Effector memory CD8-positive, alpha-beta T cell (primary cell): ENCODE measurements around the gene DUSP19.

Source experiments
- ATAC-seq: fragments of 150-1000 bp; cut with Tn5 transposase; replicated peaks from 2 replicates; pipeline ENCODE4 v1.10.0; 2021; ENCODE audit warnings: mild to moderate bottlenecking, moderate library complexity
- DNase-seq, 3 experiments: peaks; one replicate each; pipeline ENCODE4 v3.0.0; 2021
- H3K27ac Mint-ChIP-seq, 2 donors: one replicate each; pipeline ENCODE4 v1.8.0; 2022; ENCODE audit warnings: mild to moderate bottlenecking in 2 of 2, mixed read lengths in 2 of 2, moderate library complexity in 2 of 2
- H3K27me3 Mint-ChIP-seq, 2 donors: one replicate each; pipeline ENCODE4 v1.8.0; 2022; ENCODE audit warnings: mixed read lengths in 2 of 2
- H3K36me3 Mint-ChIP-seq: one replicate; pipeline ENCODE4 v1.8.0; 2022; ENCODE audit warnings: mild to moderate bottlenecking, moderate library complexity, mixed read lengths; ENCODE audit not compliant: insufficient read depth
- H3K4me1 Mint-ChIP-seq, 2 donors: one replicate each; pipeline ENCODE4 v1.8.0; 2022; ENCODE audit warnings: low read depth in 2 of 2, mixed read lengths in 2 of 2
- H3K4me3 Mint-ChIP-seq, 2 donors: one replicate each; pipeline ENCODE4 v1.8.0; 2022; ENCODE audit warnings: mild to moderate bottlenecking in 2 of 2, mixed read lengths in 2 of 2, moderate library complexity in 2 of 2
- H3K9me3 Mint-ChIP-seq, 2 donors: one replicate each; pipeline ENCODE4 v1.8.0; 2022; ENCODE audit warnings: mixed read lengths in 2 of 2

The DUSP19 gene

DNA sequence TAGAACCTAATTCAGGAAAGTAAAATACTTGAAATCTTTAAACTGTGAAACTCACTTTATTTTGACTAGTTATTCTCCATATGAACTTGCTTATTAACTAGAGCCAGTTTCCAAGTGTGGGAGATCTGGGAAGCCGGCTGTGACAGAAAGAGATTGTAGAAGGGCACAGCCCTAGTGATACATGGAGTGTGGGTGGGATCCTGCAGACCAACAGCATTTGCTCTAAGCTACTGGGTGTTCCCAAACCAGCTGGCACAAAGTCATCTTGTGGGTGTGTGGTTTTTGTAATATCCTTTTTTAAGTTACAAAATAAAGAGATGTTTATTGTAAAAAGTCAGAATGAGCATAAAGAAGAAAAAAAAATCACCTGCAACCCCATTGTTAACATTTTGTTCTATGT is 3.4 kb downstream of the DUSP19 start:
- Mint-ChIP-seq H3K27me3 (no peaks in the 10 kb centered on the region), H3K36me3 (peaks cover 3% of the 10 kb centered on the region), H3K4me3 (no peak overlapping the region), H3K4me1 (peaks cover 5 to 13% of the 10 kb centered on the region in 2 donors), H3K27ac (no peak overlapping the region), H3K9me3 (no peaks in the 10 kb centered on the region)
- DNase-seq (no peak), ATAC-seq (no peak)

DNA sequence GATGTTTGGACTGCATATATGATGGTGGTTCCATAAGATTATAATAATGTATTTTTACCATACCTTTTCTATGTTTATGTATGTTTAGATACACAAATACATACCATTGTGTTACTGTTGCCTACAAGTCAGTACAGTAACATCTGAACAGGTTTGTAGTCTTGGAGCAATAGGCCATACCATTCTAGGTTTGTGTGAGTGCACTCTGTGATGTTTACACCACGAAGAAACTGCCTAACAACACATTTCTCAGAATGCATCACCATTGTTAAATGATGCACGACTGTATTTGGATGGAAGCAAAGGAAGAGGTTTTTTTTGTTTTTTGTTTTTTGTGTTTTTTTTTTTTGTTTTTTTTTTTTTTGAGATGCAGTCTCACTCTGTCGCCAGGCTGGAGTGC is 9.5 kb downstream of the DUSP19 start:
- Mint-ChIP-seq H3K27me3 (no peaks in the 10 kb centered on the region), H3K4me1 (no peaks in the 10 kb centered on the region), H3K4me3 (no peak overlapping the region), H3K36me3 (no peaks in the 10 kb centered on the region), H3K9me3 (no peaks in the 10 kb centered on the region), H3K27ac (no peak overlapping the region)
- no peak for DNase-seq
- ATAC-seq: no peak

DNA sequence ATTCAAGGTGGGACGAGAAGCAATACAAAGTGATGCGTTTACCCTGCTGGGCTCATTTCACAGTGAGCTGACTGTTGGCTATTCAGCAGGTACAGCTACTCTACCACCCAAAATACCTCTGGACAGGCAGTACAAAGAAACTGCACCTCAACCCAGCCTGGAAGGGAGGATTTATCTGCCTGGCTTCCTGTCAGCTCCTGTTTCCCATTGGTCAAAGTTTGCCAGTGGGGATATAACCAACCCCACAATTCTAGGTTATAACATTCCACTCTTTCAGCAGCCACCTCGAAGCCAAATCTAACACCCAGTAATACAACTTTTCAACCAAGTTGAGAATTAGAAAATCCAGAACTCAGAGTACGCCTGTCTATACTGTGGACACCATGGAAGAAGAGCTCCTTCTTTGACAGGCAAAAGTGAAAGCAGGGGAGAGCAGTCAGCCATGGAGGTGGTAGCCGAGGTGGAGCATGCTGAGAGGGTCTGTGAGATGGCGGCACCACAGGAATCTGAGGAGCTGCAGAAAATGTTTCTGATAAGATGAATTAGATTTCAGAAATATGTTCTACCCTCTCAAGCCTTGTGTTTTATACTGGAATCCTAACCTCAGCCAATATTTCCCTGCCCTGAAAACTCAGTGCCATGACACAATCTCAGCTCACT is 10.8 kb downstream of the DUSP19 start:
- Mint-ChIP-seq H3K27ac (no peak overlapping the region), H3K4me3 (no peak overlapping the region), H3K4me1 (no peaks in the 10 kb centered on the region), H3K27me3 (no peaks in the 10 kb centered on the region), H3K36me3 (no peaks in the 10 kb centered on the region), H3K9me3 (no peaks in the 10 kb centered on the region)
- no peak for ATAC-seq
- DNase-seq: no peak

DNA sequence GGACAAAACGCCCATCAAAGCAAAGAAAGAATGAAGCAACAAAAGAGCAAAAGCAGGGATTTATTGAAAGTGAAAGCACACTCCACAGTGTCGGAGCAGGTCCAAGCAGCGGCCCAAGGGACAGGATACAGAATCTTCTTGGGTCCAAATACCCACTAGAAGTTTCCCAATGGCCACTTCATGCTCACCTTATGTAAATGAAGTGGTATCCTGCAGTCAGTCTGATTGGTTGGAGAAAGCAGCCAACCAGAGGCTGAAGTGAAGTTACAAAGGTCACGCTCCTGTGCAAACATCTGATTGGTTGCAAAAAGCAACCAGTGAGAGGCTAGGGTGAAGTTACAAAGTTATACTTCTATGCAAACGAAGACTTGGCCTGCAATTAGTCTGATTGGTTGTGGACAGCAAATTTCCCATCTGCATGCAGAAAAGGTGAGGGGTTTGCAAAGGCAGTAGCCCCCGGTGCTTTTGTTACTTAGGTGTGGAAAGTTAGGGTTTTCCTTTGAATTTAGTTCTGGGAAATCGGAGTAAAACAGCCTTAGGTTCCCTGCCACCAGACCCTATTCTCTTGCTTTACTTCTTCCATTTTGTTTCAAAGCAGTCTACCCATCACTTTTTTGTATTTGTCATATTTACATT is 12.9 kb downstream of the DUSP19 start:
- Mint-ChIP-seq H3K9me3 (no peaks in the 10 kb centered on the region), H3K27ac (no peak overlapping the region), H3K4me1 (no peaks in the 10 kb centered on the region), H3K36me3 (no peaks in the 10 kb centered on the region), H3K27me3 (no peaks in the 10 kb centered on the region), H3K4me3 (no peak overlapping the region)
- ATAC-seq (no peak), DNase-seq (no peak)

DNA sequence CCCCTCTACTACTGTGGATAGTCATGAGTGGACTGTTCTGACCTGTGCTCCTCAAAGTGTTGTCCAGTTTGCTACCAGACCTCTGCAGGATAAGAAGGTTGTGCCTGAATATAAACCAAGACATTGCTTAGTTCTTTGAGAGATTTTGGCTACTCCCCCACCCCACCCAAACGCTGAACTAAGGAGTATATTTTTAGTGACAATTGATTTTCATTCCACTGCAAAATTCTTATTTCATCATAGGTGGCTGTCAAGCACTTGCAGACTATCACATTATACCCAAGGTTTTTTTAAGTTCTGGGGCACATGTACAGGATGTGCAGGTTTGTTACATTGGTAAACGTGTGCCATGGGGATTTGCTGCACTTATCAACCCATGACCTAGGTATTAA is 13.4 kb downstream of the DUSP19 start:
- Mint-ChIP-seq H3K4me3 (no peak overlapping the region), H3K9me3 (no peaks in the 10 kb centered on the region), H3K27me3 (no peaks in the 10 kb centered on the region), H3K4me1 (no peaks in the 10 kb centered on the region), H3K36me3 (no peaks in the 10 kb centered on the region), H3K27ac (no peak overlapping the region)
- no peak for ATAC-seq
- DNase-seq: no peak

DNA sequence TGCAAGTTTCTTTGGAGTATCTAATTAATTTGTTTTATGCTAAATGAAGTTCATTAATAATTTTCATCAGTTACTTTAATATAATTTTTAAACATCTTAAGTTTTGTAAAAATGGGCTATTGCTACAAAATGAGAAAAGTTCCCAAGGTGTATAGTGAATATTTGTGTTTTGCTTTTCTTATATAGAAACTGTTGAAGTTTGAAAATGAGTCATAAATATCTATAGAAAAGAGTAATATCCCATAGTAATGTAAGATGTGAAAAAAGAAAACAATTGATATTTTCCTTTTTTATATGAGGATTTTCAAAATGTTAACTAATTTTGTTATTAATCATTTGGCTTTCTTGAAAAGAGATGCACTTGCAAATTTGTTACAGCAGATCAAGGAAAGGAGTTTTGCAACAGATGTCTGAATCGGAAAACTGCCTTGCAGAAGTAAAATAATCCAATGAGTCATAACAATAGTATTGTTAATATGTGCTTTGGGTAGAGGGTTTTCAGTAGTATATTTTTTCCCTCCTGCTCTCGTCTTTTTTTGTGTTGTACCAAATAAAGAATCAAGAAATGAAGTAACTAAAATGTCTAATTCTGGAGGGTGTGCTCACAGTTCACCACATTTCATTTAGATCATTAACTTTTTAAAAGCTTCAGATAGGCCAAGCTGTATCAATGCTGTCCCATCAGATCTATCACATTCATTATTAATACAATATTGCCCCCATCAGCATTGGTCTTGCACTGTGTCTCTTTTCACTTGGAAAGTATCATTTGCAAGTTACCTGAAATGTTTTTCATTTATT is 15.5 kb downstream of the DUSP19 start:
- DNase-seq (no peak), ATAC-seq (no peak)
- Mint-ChIP-seq H3K27ac (no peak overlapping the region), H3K9me3 (no peaks in the 10 kb centered on the region), H3K36me3 (no peaks in the 10 kb centered on the region), H3K27me3 (no peaks in the 10 kb centered on the region), H3K4me3 (no peak overlapping the region), H3K4me1 (no peaks in the 10 kb centered on the region)

DNA sequence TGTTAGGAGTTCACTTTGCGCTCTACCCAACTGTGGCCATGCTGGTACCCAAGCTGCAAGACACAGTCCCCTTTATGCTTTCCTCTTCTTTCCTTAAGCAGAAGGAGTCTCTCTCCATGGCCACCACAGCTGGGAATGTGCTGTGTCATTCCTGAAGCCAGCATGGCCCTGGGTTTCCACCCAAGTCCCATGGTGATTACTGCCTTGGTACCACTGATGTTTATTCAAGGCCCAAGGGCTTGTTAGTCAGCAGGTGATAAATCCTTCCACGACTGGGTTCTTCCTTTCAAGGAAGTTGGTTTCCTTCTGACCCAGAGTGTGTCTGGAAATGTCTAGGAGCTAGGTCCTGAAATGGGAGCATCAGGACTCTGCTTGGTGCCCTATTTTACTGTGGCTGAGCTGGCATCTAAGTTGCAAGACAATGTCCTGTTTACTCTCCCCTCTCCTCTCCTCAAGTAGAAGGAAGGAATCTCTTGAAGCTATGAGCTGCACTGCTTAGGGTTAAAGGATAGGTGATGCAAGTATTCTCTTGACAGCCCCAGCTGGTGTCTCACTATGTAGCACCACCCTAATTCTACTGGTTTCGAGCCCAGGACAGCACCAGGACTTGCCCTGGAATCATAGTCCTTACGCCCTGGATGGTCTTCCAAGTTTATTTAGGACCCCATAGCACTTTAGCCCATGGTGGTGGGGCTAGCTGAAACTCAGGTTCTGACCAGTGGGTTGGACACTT is 27.0 kb downstream of the DUSP19 start:
- H3K27me3 Mint-ChIP-seq: peaks cover 18 to 31% of the 10 kb centered on the region in 2 donors
- H3K9me3 Mint-ChIP-seq: no peaks in the 10 kb centered on the region
- no peaks in the 10 kb centered on the region for H3K4me1 Mint-ChIP-seq
- no peaks in the 10 kb centered on the region for H3K36me3 Mint-ChIP-seq
- no peak for ATAC-seq
- no peak for DNase-seq
- H3K27ac Mint-ChIP-seq: no peak overlapping the region
- no peak overlapping the region for H3K4me3 Mint-ChIP-seq

DNA sequence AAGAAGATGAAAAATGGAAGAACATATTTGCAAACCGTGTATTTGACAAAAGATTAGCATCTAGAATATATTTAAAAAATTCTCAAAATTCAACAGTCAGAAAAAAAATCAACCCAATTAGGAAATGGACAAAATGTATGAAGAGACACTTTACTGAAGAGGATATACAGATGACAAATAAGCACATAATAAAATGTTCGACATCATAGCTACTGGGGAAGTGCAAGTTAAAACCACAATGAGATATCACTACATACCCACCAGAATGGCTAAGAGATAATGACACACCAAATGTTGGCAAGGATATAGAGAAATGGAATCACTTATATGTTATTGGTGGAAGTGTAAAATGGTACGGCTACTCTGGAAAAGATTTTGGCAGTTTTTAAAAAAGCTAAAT is 34.0 kb downstream of the DUSP19 start:
- Mint-ChIP-seq H3K9me3 (no peaks in the 10 kb centered on the region), H3K4me3 (no peak overlapping the region), H3K27me3 (peaks cover 20 to 21% of the 10 kb centered on the region in 2 donors), H3K4me1 (no peaks in the 10 kb centered on the region), H3K36me3 (no peaks in the 10 kb centered on the region), H3K27ac (no peak overlapping the region)
- no peak for DNase-seq
- no peak for ATAC-seq

DNA sequence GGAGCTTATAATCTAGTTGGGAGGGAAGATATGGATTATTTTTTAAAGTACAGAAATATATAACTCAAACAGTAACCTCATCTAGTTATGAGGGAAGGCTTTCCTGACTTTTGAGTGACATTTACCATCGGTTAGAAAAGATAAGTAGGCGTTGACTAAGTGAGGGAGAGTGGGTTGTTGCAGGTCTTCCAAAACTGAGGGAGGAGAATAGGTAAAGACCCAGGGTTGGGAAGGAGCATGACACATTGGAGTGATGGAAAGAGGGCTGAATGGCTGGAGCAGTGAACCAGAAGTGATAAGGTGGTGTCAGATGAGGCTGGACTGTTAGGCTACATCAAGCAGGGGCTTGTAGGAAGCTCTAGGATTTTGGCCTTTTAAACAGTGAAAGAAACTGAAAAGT is 35.1 kb downstream of the DUSP19 start:
- no peak for ATAC-seq
- Mint-ChIP-seq H3K27ac (no peak overlapping the region), H3K4me3 (no peak overlapping the region), H3K36me3 (no peaks in the 10 kb centered on the region), H3K27me3 (peaks cover 20 to 27% of the 10 kb centered on the region in 2 donors), H3K9me3 (no peaks in the 10 kb centered on the region), H3K4me1 (no peaks in the 10 kb centered on the region)
- DNase-seq: no peak

DNA sequence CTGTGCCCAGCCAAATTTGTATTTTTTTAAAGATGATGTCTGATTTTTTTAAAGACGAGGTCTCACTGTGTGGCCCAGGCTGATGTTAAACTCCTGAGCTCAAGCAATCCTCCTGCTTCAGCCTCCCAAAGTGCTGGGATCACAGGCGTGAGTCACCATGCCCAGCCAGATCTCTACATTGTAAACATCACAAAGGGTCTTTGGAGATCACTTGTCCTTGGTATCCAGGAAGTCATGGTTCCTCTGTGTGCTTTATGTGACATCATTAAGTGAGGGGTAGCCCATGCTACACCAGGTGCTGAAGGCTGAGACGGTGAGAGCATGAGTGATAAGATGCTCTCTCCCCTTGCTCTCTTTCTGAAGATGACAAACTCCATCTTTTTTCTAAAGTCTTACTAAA is 38.7 kb downstream of the DUSP19 start:
- Mint-ChIP-seq H3K27ac (no peak overlapping the region), H3K9me3 (no peaks in the 10 kb centered on the region), H3K4me3 (no peak overlapping the region), H3K27me3 (peaks cover 33 to 43% of the 10 kb centered on the region in 2 donors), H3K4me1 (no peaks in the 10 kb centered on the region), H3K36me3 (no peaks in the 10 kb centered on the region)
- DNase-seq (no peak), ATAC-seq (no peak)

DNA sequence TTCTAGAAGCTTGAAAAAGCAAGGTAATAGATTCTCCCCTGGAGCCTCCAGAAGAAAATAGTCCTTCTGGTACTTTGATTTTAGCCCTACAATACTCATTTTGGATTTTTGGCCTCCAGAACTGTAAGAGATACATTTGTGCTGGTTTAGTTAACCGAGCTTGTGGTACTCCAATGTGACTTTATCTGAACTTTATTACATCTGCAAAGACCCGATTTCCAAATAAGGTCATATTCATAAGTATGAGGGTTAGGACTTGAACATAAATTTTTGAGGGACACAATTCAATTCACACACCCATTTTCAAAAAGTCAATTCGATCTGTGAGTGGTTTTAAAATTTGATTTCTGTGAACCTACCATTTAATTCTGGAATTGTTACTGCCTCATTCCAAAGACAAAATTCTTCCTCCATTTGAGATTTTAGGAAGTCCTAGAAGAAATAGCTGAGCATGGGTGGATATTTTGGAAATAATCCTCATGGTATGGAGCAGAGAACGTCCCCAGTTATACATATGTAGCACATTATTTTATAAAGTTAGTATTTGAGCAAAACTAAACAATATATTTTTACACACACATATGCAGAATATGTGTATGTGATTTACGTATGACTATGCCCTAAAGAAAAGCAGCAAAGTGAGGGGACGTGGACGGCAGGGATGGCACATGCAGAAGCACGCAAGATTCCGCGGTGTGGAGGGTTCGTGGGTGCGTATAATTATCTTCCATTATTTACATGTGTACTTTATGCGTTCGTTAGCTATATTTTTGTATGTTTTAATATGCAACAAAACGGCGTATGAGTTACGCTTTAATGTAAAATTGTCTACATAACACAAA is 44.8 kb downstream of the DUSP19 start:
- no peak for ATAC-seq
- DNase-seq: no peak
- H3K36me3 Mint-ChIP-seq: peaks cover 13% of the 10 kb centered on the region
- H3K9me3 Mint-ChIP-seq: no peaks in the 10 kb centered on the region
- H3K27ac Mint-ChIP-seq: peak overlapping the region; percentile 95
- peaks cover 18 to 30% of the 10 kb centered on the region in 2 donors for H3K27me3 Mint-ChIP-seq
- H3K4me1 Mint-ChIP-seq: peaks cover 14 to 29% of the 10 kb centered on the region in 2 donors
- H3K4me3 Mint-ChIP-seq: peak overlapping the region; percentile 90 to 93

DNA sequence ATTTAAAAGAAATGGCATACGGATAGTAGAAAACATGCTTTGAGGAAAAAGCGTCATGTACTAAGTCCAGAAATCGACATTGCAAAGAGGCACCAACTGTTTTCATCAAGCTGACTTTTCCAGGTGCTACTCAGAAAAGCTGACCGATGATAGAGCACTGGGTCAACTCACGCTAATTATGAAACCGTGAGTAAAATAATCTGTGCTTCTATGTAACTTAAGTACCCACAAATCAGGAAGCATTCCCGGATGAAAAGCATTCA is 45.3 kb downstream of the DUSP19 start:
- peak overlapping the region; percentile 95 for H3K27ac Mint-ChIP-seq
- peaks cover 16 to 25% of the 10 kb centered on the region in 2 donors for H3K27me3 Mint-ChIP-seq
- H3K9me3 Mint-ChIP-seq: no peaks in the 10 kb centered on the region
- peak; percentile 23 for ATAC-seq
- H3K36me3 Mint-ChIP-seq: peaks cover 17% of the 10 kb centered on the region
- DNase-seq: no peak
- peak overlapping the region; percentile 90 to 93 for H3K4me3 Mint-ChIP-seq
- peaks cover 15 to 31% of the 10 kb centered on the region in 2 donors for H3K4me1 Mint-ChIP-seq
